Measurements from ENCODE around the gene RPRD1A.

DNA sequence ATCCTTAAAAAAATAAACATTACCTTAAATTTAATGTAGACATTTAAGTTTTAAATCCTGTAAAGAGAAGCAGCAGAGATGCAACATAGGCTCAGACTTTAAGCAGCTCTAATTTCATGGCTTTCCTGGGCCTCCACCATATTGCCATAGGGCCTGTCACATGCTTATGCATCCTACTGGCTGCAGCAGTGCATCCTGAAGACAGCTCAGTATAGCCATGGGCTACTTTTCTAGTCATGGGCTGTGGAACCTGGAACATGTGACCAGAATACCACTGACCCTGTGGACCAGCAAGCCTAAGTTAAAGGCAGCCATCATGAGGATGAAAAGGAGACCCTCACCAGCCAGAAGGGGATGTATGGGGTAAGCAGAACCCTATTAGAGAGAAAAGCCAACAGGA is 84.2 kb downstream of the RPRD1A start:
- TF ChIP-seq, protein P1, sequence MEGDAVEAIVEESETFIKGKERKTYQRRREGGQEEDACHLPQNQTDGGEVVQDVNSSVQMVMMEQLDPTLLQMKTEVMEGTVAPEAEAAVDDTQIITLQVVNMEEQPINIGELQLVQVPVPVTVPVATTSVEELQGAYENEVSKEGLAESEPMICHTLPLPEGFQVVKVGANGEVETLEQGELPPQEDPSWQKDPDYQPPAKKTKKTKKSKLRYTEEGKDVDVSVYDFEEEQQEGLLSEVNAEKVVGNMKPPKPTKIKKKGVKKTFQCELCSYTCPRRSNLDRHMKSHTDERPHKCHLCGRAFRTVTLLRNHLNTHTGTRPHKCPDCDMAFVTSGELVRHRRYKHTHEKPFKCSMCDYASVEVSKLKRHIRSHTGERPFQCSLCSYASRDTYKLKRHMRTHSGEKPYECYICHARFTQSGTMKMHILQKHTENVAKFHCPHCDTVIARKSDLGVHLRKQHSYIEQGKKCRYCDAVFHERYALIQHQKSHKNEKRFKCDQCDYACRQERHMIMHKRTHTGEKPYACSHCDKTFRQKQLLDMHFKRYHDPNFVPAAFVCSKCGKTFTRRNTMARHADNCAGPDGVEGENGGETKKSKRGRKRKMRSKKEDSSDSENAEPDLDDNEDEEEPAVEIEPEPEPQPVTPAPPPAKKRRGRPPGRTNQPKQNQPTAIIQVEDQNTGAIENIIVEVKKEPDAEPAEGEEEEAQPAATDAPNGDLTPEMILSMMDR (IDR thresholded peaks at IDR 0.05; ENCODE audit: insufficient read depth, low read depth, low read length): no peak
- no peak for TF ChIP-seq EZH2 (IDR thresholded peaks at IDR 0.05; ENCODE audit: insufficient read depth, low read length)

All from astrocyte (in vitro differentiated cells and primary cell).